IMR-90 (cell line): ENCODE data around the gene MICAL2. TPM values are rescaled to one million over a fixed set of nuclear protein-coding genes. Genes with fewer than 3 reads are reported as not detected.

Experiments
- ATAC-seq: fragments of 200-7000 bp; cut with Tn5 transposase; 2 replicates; pipeline ENCODE4 v1.9.1; 2020; ENCODE audit warnings: low read depth, mild to moderate bottlenecking, moderate library complexity
- BruUV-seq: library from RNA; stranded (reverse); fragments of 400-500 nt; replicated peaks from 2 replicates; lab custom pipeline; 2021; lab: Mats Ljungman, UMichigan
- CTCF ChIA-PET: fragments of 300-600 bp; formaldehyde crosslinking; extraction: SDS; loops from one replicate; lab custom pipeline; 2021; ENCODE audit warnings: antibody characterized with exemption; lab: Yijun Ruan, JAX
- POLR2A ChIA-PET: fragments of 300-600 bp; sonication (Branson Sonifier 250); formaldehyde crosslinking; loops from one replicate; lab custom pipeline; 2022; ENCODE audit warnings: antibody characterized with exemption; ENCODE audit not compliant: unreplicated experiment; lab: Charles Lee
- DNase-seq: peaks from one replicate; pipeline ENCODE4 v3.0.0; 2013
- H2AFZ ChIP-seq: replicated peaks from 2 replicates; pipeline ENCODE3; 2013; ENCODE audit warnings: low read length, mild to moderate bottlenecking; ENCODE audit not compliant: poor library complexity
- H2AK5ac ChIP-seq: 2 replicates; pipeline ENCODE4 v1.6.1; 2013; ENCODE audit warnings: low read depth, low read length, inconsistent platforms
- H2AK9ac ChIP-seq: replicated peaks from 2 replicates; pipeline ENCODE3; 2013; ENCODE audit warnings: mild to moderate bottlenecking, low read depth, low read length, moderate library complexity; ENCODE audit not compliant: poor library complexity
- H2BK120ac ChIP-seq: 2 replicates; pipeline ENCODE4 v1.6.1; 2013; ENCODE audit warnings: low read depth, low read length, inconsistent platforms
- H2BK15ac ChIP-seq: 3 replicates; pipeline ENCODE4 v1.6.1; 2013; ENCODE audit warnings: low read depth, low read length, inconsistent platforms
- H2BK20ac ChIP-seq: 2 replicates; pipeline ENCODE4 v1.6.1; 2013; ENCODE audit warnings: low read depth, mild to moderate bottlenecking, inconsistent platforms, low read length, moderate library complexity
- H2BK5ac ChIP-seq: 2 replicates; pipeline ENCODE4 v1.6.1; 2013; ENCODE audit warnings: mild to moderate bottlenecking, low read depth, low read length, inconsistent platforms; ENCODE audit not compliant: poor library complexity, severe bottlenecking
- H3K14ac ChIP-seq: replicated peaks from 2 replicates; pipeline ENCODE4 v1.6.1; 2013; ENCODE audit warnings: low read depth, low read length, inconsistent platforms
- H3K18ac ChIP-seq: 2 replicates; pipeline ENCODE4 v1.6.1; 2013; ENCODE audit warnings: low read depth, low read length, control low read depth
- H3K23ac ChIP-seq: 2 replicates; pipeline ENCODE4 v1.6.1; 2013; ENCODE audit warnings: low read depth, low read length, inconsistent platforms
- H3K27ac ChIP-seq: 2 replicates; pipeline ENCODE4 v1.5.1; 2013; ENCODE audit warnings: mild to moderate bottlenecking, control low read depth, low read length; ENCODE audit not compliant: insufficient read depth
- H3K27me3 ChIP-seq: 2 replicates; pipeline ENCODE4 v1.6.1; 2013; ENCODE audit warnings: low read length; ENCODE audit not compliant: control insufficient read depth, insufficient read depth
- H3K36me3 ChIP-seq: 2 replicates; pipeline ENCODE4 v1.6.1; 2013; ENCODE audit warnings: low read length, mixed read lengths; ENCODE audit not compliant: control insufficient read depth, insufficient read depth
- H3K4ac ChIP-seq: 2 replicates; pipeline ENCODE4 v1.6.1; 2013; ENCODE audit warnings: low read depth, low read length, inconsistent platforms
- H3K4me1 ChIP-seq: 2 replicates; pipeline ENCODE4 v1.6.1; 2013; ENCODE audit warnings: low read length, mixed read lengths; ENCODE audit not compliant: control insufficient read depth, insufficient read depth
- H3K4me2 ChIP-seq: 2 replicates; pipeline ENCODE4 v1.6.1; 2013; ENCODE audit warnings: low read depth, mild to moderate bottlenecking, control low read depth, low read length, moderate library complexity
- H3K4me3 ChIP-seq: 2 replicates; pipeline ENCODE4 v1.5.1; 2013; ENCODE audit warnings: low read depth, mild to moderate bottlenecking, control low read depth, low read length, moderate library complexity; ENCODE audit not compliant: insufficient read depth
- H3K56ac ChIP-seq: 2 replicates; pipeline ENCODE4 v1.6.1; 2013; ENCODE audit warnings: low read length, inconsistent platforms; ENCODE audit not compliant: insufficient read depth; ENCODE audit errors: extremely low read depth
- H3K79me1 ChIP-seq, 2 experiments: 2 replicates each; pipeline ENCODE4 v1.6.1; 2013; ENCODE audit warnings: low read length in 2 of 2, inconsistent platforms in 1 of 2, low read depth in 1 of 2
- H3K9ac ChIP-seq: 2 replicates; pipeline ENCODE4 v1.6.1; 2013; ENCODE audit warnings: low read depth, low read length, control low read depth
- H3K9me1 ChIP-seq: 2 replicates; pipeline ENCODE4 v1.6.1; 2013; ENCODE audit warnings: low read length, inconsistent platforms; ENCODE audit not compliant: insufficient read depth
- H3K9me3 ChIP-seq: 2 replicates; pipeline ENCODE4 v1.6.1; 2013; ENCODE audit warnings: low read length; ENCODE audit not compliant: control insufficient read depth, insufficient read depth
- H4K20me1 ChIP-seq: 2 replicates; pipeline ENCODE4 v1.6.1; 2013; ENCODE audit warnings: low read length, inconsistent platforms; ENCODE audit not compliant: insufficient read depth
- H4K5ac ChIP-seq: 2 replicates; pipeline ENCODE4 v1.6.1; 2013; ENCODE audit warnings: mild to moderate bottlenecking, low read depth, low read length, control low read depth
- H4K8ac ChIP-seq, 2 experiments: 2 replicates each; pipeline ENCODE4 v1.6.1; 2013; ENCODE audit warnings: low read depth in 2 of 2, low read length in 2 of 2, control low read depth in 1 of 2, inconsistent platforms in 1 of 2
- H4K91ac ChIP-seq: 2 replicates; pipeline ENCODE4 v1.6.1; 2013; ENCODE audit warnings: low read depth, low read length, inconsistent platforms; ENCODE audit not compliant: insufficient read depth
- BHLHE40 ChIP-seq: fragments of 150-350 bp; IDR thresholded peaks from 2 replicates; pipeline ENCODE4 v1.6.1; 2016; ENCODE audit warnings: mild to moderate bottlenecking, low read depth, low read length
- CHD1 ChIP-seq: IDR thresholded peaks from 2 replicates; pipeline ENCODE4 v1.6.1; 2012; ENCODE audit warnings: low read depth, low read length, improper control_type of control experiment
- CTCF ChIP-seq: conservative IDR thresholded peaks from 2 replicates; pipeline ENCODE4 v1.5.1; 2012; ENCODE audit warnings: mild to moderate bottlenecking, low read depth, low read length, improper control_type of control experiment
- FOS ChIP-seq: fragments of 150-350 bp; IDR thresholded peaks from 2 replicates; pipeline ENCODE4 v1.6.1; 2016; ENCODE audit warnings: low read depth, low read length
- MAFK ChIP-seq: IDR thresholded peaks from 2 replicates; pipeline ENCODE4 v1.6.1; 2012; ENCODE audit warnings: low read depth, low read length, improper control_type of control experiment
- MAZ ChIP-seq: IDR thresholded peaks from 2 replicates; pipeline ENCODE4 v1.6.1; 2012; ENCODE audit warnings: low read depth, mild to moderate bottlenecking, low read length, improper control_type of control experiment, moderate library complexity, borderline replicate concordance
- MXI1 ChIP-seq: IDR thresholded peaks from 2 replicates; pipeline ENCODE4 v1.6.1; 2012; ENCODE audit warnings: low read depth, mild to moderate bottlenecking, low read length, moderate library complexity, borderline replicate concordance
- NFE2L2 ChIP-seq: fragments of 150-350 bp; IDR thresholded peaks from 2 replicates; pipeline ENCODE4 v1.6.1; 2016; ENCODE audit warnings: low read depth, mild to moderate bottlenecking, low read length
- POLR2A ChIP-seq: IDR thresholded peaks from 2 replicates; pipeline ENCODE4 v1.6.1; 2012; ENCODE audit warnings: mild to moderate bottlenecking, low read depth, low read length
- RAD21 ChIP-seq: IDR thresholded peaks from 2 replicates; pipeline ENCODE4 v1.6.1; 2012; ENCODE audit warnings: low read length, improper control_type of control experiment
- RCOR1 ChIP-seq: IDR thresholded peaks from 2 replicates; pipeline ENCODE4 v1.6.1; 2012; ENCODE audit warnings: mild to moderate bottlenecking, low read length, improper control_type of control experiment; ENCODE audit not compliant: insufficient replicate concordance
- RFX5 ChIP-seq: IDR thresholded peaks from 2 replicates; pipeline ENCODE4 v1.8.0; 2012; ENCODE audit warnings: low read depth, mild to moderate bottlenecking, low read length, moderate library complexity
- SMC3 ChIP-seq: fragments of 150-350 bp; IDR thresholded peaks from 2 replicates; pipeline ENCODE4 v1.6.1; 2016; ENCODE audit warnings: low read depth, mild to moderate bottlenecking, antibody characterized with exemption, low read length, moderate library complexity
- WGBS, 2 experiments: methylation state at CpG; one replicate each; pipeline versions ENCODE4 v1.1.5 to v1.1.7; 2013; ENCODE audit warnings: missing lambda C conversion rate in 2 of 2; ENCODE audit not compliant: insufficient read length in 1 of 2; ENCODE audit errors: extremely low coverage in 2 of 2; 5-methylcytosine and 5-hydroxymethylcytosine counted together
- dilution Hi-C: fragments of 300-500 bp; cut with HindIII; formaldehyde crosslinking; loops from one replicate; pipeline ENCODE4 v1.14.3; 2018; ENCODE audit warnings: low sequenced_read_pairs; ENCODE audit not compliant: unreplicated experiment
- in situ Hi-C: fragments of 300-500 bp; cut with MboI; formaldehyde crosslinking; loops from 3 replicates; pipeline ENCODE4 v1.14.3; 2019; ENCODE audit warnings: low sequenced_read_pairs, inconsistent platforms, mixed read lengths
- intact Hi-C: fragments of 100-400 bp; cut with micrococcal nuclease; formaldehyde crosslinking; loops from 2 replicates; pipeline ENCODE4 v1.10.0; 2022
- polyA plus RNA-seq, 3 experiments: library from polyadenylated mRNA; depleted of rRNA; stranded (reverse); fragments of >200 nt; gene quantifications; 2 replicates each; pipeline ENCODE4 v1.2.3, GENCODE V29; 2012; ENCODE audit warnings: low replicate concordance in 1 of 3
- total RNA-seq: library from RNA; depleted of rRNA; stranded (reverse); fragments of >200 nt; gene quantifications from 2 replicates; pipeline ENCODE4 v1.2.3, GENCODE V29; 2012
- TF ChIP-seq, protein P1 (sequence below): fragments of 150-350 bp; IDR thresholded peaks from 2 replicates; pipeline ENCODE4 v1.6.1; 2016; ENCODE audit warnings: low read depth, mild to moderate bottlenecking, low read length, moderate library complexity, borderline replicate concordance
- TF ChIP-seq, protein P2 (sequence below): fragments of 150-350 bp; IDR thresholded peaks from 2 replicates; pipeline ENCODE4 v1.6.1; 2017; ENCODE audit warnings: mild to moderate bottlenecking, antibody characterized with exemption, low read length, low read depth

MICAL2 gene
- total and polyA plus RNA-seq, 2 of the 4 experiments (the other 2 are of a cell fraction): 170 to 336 TPM

- H3K4me3 ChIP-seq: no peak overlapping the region
- H3K9me3 ChIP-seq: no peaks in the 10 kb centered on the region
- peaks cover 64% of the 10 kb centered on the region for H4K20me1 ChIP-seq
- peak overlapping the region; percentile 20; the same call in 1 of the 2 replicates for H4K91ac ChIP-seq
- WGBS, 2 experiments: no CpG with 5 or more reads among the region's 9 CpGs
- peaks cover 71% of the 10 kb centered on the region for H3K4me1 ChIP-seq
- H2BK20ac ChIP-seq: peak overlapping the region; percentile 54
- H2BK15ac ChIP-seq: peak overlapping the region; percentile 39; the same call in 1 of the 3 replicates
- in situ Hi-C loops (loop anchor here (10.0 kb wide), 1 partner anchor 118 kb away; no protein-coding TSS in a partner anchor), dilution Hi-C loops (no loop called here), intact Hi-C loops (no loop called here)
- no peak overlapping the region for H3K56ac ChIP-seq
- CTCF ChIA-PET: no interaction called here
- H3K4ac ChIP-seq: peak overlapping the region; percentile 72
- peak overlapping the region; percentile 29 for H2BK5ac ChIP-seq
- no peaks in the 10 kb centered on the region for H3K27me3 ChIP-seq
- no peak overlapping the region for H3K4me2 ChIP-seq
- H4K8ac ChIP-seq: peak overlapping the region in 1 of 2 experiments; percentile 68
- DNase-seq (no peak), ATAC-seq (no peak)
- H3K9ac ChIP-seq: 0 out of 2 replicates have a peak overlapping the region, but pooled peaks have one; percentile 10
- H2AK9ac ChIP-seq: peak overlapping the region; percentile 12
- peak overlapping the region; percentile 85; the same call in 1 of the 2 replicates for H3K23ac ChIP-seq
- POLR2A ChIA-PET: no interaction called here
- H3K18ac ChIP-seq: peak overlapping the region; percentile 66
- TF ChIP-seq CTCF: no peak
- no peak for TF ChIP-seq SMC3
- TF ChIP-seq CHD1: no peak
- TF ChIP-seq POLR2A: no peak
- no peak for TF ChIP-seq MAZ
- TF ChIP-seq, protein P1, sequence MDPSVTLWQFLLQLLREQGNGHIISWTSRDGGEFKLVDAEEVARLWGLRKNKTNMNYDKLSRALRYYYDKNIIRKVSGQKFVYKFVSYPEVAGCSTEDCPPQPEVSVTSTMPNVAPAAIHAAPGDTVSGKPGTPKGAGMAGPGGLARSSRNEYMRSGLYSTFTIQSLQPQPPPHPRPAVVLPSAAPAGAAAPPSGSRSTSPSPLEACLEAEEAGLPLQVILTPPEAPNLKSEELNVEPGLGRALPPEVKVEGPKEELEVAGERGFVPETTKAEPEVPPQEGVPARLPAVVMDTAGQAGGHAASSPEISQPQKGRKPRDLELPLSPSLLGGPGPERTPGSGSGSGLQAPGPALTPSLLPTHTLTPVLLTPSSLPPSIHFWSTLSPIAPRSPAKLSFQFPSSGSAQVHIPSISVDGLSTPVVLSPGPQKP: no peak
- TF ChIP-seq, protein P2, sequence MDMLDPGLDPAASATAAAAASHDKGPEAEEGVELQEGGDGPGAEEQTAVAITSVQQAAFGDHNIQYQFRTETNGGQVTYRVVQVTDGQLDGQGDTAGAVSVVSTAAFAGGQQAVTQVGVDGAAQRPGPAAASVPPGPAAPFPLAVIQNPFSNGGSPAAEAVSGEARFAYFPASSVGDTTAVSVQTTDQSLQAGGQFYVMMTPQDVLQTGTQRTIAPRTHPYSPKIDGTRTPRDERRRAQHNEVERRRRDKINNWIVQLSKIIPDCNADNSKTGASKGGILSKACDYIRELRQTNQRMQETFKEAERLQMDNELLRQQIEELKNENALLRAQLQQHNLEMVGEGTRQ: no peak
- no peak for TF ChIP-seq NFE2L2
- TF ChIP-seq MXI1: no peak
- no peak for TF ChIP-seq FOS
- no peak for TF ChIP-seq RFX5
- no peak for TF ChIP-seq MAFK
- no peak for TF ChIP-seq RAD21
- TF ChIP-seq BHLHE40: no peak
- TF ChIP-seq RCOR1: no peak
- H3K79me1 ChIP-seq: peaks cover 7 to 90% of the 10 kb centered on the region in 2 experiments; a peak in 3 of 4 replicates
- BruUV-seq: no TSS peak
- peak overlapping the region; percentile 71 for H3K14ac ChIP-seq
- peak overlapping the region; percentile 81 for H2BK120ac ChIP-seq
- H3K9me1 ChIP-seq: peaks cover 64% of the 10 kb centered on the region
- no peak overlapping the region; the same call in 1 of the 2 replicates for H3K27ac ChIP-seq
- no peak overlapping the region for H2AFZ ChIP-seq
- peak overlapping the region; percentile 92 for H2AK5ac ChIP-seq
- H3K36me3 ChIP-seq: peaks cover 12% of the 10 kb centered on the region
- peak overlapping the region; percentile 72 for H4K5ac ChIP-seq
These were observed 6.1 kb downstream of the MICAL2 start for GRCh38 chr11:12116425-12117032.
